ENCODE measurements around the gene XAGE3. TPM values are rescaled to one million over a fixed set of nuclear protein-coding genes. Genes with fewer than 3 reads are reported as not detected.
"Not testable (repeated sequence)": the region's sequence is repeated elsewhere in the genome, so short reads cannot be mapped to it uniquely, and the experiment has no call there.

Gene XAGE3
- total and polyA plus RNA-seq, 2 donors (not counting 1 experiment from before 2014, with no cell fraction given): not detected

DNA sequence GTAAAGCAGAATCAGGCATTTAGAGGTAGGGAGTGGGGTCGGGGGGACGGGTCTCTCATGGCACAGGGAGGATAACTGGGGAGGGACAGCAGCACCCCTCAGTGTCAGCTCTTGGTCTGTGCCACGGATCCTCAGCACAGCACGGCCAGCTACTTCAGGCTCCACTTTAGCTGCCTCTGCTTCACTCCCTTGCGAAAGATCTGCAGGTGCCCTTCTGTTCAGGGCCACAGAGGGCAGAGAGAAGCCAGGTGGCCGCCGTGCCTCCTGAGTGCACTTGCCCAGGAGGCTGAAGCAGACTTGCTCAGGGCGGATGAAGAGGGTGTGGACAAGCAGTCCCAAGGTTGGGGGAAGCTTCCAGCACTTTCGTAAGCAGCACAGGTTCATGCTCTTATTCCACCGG lies 19.6 kb upstream of the XAGE3 start:
- H3K4me1 ChIP-seq (ENCODE audit: control insufficient read depth in 2 of 2, insufficient read depth in 2 of 2, low read length in 2 of 2); H4K20me1 ChIP-seq (ENCODE audit: control insufficient read depth, insufficient read depth, low read length, poor library complexity, severe bottlenecking): not testable (repeated sequence)

GRCh38 chrX:52876386-52876785 lies 8.5 kb upstream of the XAGE3 start:
- H3K27ac Mint-ChIP-seq; DNase-seq; H3K4me2 ChIP-seq (replicated peaks; ENCODE audit: low read depth, low read length, poor library complexity, severe bottlenecking); H4K20me1 ChIP-seq (ENCODE audit: control insufficient read depth, insufficient read depth, low read length, poor library complexity, severe bottlenecking); H3K9me3 ChIP-seq (ENCODE audit: control extremely low read depth in 1 of 3, control insufficient read depth in 2 of 3, insufficient read depth in 1 of 3, low read length in 2 of 3); H3K4me1 Mint-ChIP-seq; H3K27me3 Mint-ChIP-seq; POLR2A ChIA-PET; H3K9ac ChIP-seq (ENCODE audit: low read length); H3K27me3 ChIP-seq (replicated peaks in 1 of 4; ENCODE audit: control extremely low read depth in 1 of 4, control insufficient read depth in 3 of 4, insufficient read depth in 4 of 4, low read length in 3 of 4); CTCF ChIA-PET; H3K27ac ChIP-seq (ENCODE audit: low read length in 2 of 2); ATAC-seq (ENCODE audit: low read depth); H3K9me3 Mint-ChIP-seq (ENCODE audit: insufficient read depth); H3K4me3 ChIP-seq (ENCODE audit: control extremely low read depth in 1 of 5, extremely low read depth in 1 of 5, insufficient read depth in 1 of 5, low read depth in 2 of 5, low read length in 4 of 5); intact Hi-C loops (cut with micrococcal nuclease); H2AFZ ChIP-seq (ENCODE audit: insufficient read depth, low read depth, low read length, poor library complexity, severe bottlenecking); H3K4me1 ChIP-seq (ENCODE audit: control insufficient read depth in 2 of 2, insufficient read depth in 2 of 2, low read length in 2 of 2); H3K36me3 ChIP-seq (replicated peaks in 1 of 2; ENCODE audit: control extremely low read depth in 1 of 2, control insufficient read depth in 1 of 2, extremely low read depth in 1 of 2, insufficient read depth in 2 of 2, low read length in 1 of 2); H3K4me3 Mint-ChIP-seq; H3K79me2 ChIP-seq (ENCODE audit: control insufficient read depth, insufficient read depth, low read length): not testable (repeated sequence)
- WGBS (ENCODE audit: insufficient coverage): no CpG with 5 or more reads among the region's 6 CpGs

More for the DNA sequence above, 19.6 kb upstream of the XAGE3 start:
- H3K27me3 ChIP-seq (replicated peaks in 1 of 4; ENCODE audit: control extremely low read depth in 1 of 4, control insufficient read depth in 3 of 4, insufficient read depth in 4 of 4, low read length in 3 of 4); H3K27ac Mint-ChIP-seq; H3K4me2 ChIP-seq (replicated peaks; ENCODE audit: low read depth, low read length, poor library complexity, severe bottlenecking); H3K4me3 ChIP-seq (ENCODE audit: control extremely low read depth in 1 of 5, extremely low read depth in 1 of 5, insufficient read depth in 1 of 5, low read depth in 2 of 5, low read length in 4 of 5); H3K36me3 ChIP-seq (replicated peaks in 1 of 2; ENCODE audit: control extremely low read depth in 1 of 2, control insufficient read depth in 1 of 2, extremely low read depth in 1 of 2, insufficient read depth in 2 of 2, low read length in 1 of 2); H3K9me3 Mint-ChIP-seq (ENCODE audit: insufficient read depth); H3K27ac ChIP-seq (ENCODE audit: low read length in 2 of 2); H3K9me3 ChIP-seq (ENCODE audit: control extremely low read depth in 1 of 3, control insufficient read depth in 2 of 3, insufficient read depth in 1 of 3, low read length in 2 of 3); ATAC-seq (ENCODE audit: low read depth); H3K9ac ChIP-seq (ENCODE audit: low read length); H2AFZ ChIP-seq (ENCODE audit: insufficient read depth, low read depth, low read length, poor library complexity, severe bottlenecking); DNase-seq; CTCF ChIA-PET; H3K79me2 ChIP-seq (ENCODE audit: control insufficient read depth, insufficient read depth, low read length); intact Hi-C loops (cut with micrococcal nuclease); H3K4me3 Mint-ChIP-seq; POLR2A ChIA-PET; H3K4me1 Mint-ChIP-seq; H3K27me3 Mint-ChIP-seq: not testable (repeated sequence)
- WGBS (ENCODE audit: insufficient coverage): no CpG with 5 or more reads among the region's 10 CpGs

DNA sequence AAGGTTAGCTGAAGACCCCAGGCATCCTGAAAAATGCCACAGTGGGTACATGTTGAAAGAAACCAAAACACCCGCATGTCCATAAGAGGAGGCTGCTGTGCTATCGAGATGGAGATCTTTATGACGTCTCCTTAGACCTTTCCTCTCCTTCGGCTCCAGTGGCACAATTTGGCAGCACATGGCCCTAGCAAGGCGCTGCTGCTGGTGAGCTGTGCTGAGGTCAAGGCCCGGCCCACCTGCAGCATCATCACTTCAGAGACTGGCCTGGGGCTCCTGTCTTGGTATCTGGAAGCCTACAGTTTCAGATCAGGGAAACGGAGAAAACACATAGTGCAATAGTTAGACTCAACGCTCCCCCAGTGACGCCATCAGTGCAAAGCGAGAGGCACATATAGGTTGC lies 7.6 kb upstream of the XAGE3 start:
- WGBS (ENCODE audit: insufficient coverage): 80% methylated on average over 1 of the region's 10 CpGs
- H3K4me3 ChIP-seq (ENCODE audit: control extremely low read depth in 1 of 5, extremely low read depth in 1 of 5, insufficient read depth in 1 of 5, low read depth in 2 of 5, low read length in 4 of 5); H3K27me3 ChIP-seq (replicated peaks in 1 of 4; ENCODE audit: control extremely low read depth in 1 of 4, control insufficient read depth in 3 of 4, insufficient read depth in 4 of 4, low read length in 3 of 4); intact Hi-C loops (cut with micrococcal nuclease); H3K4me3 Mint-ChIP-seq; H3K27ac Mint-ChIP-seq; ATAC-seq (ENCODE audit: low read depth); DNase-seq; H3K9me3 Mint-ChIP-seq (ENCODE audit: insufficient read depth); H3K4me1 Mint-ChIP-seq; H4K20me1 ChIP-seq (ENCODE audit: control insufficient read depth, insufficient read depth, low read length, poor library complexity, severe bottlenecking); H3K79me2 ChIP-seq (ENCODE audit: control insufficient read depth, insufficient read depth, low read length); H3K27ac ChIP-seq (ENCODE audit: low read length in 2 of 2); H3K4me1 ChIP-seq (ENCODE audit: control insufficient read depth in 2 of 2, insufficient read depth in 2 of 2, low read length in 2 of 2); H3K9me3 ChIP-seq (ENCODE audit: control extremely low read depth in 1 of 3, control insufficient read depth in 2 of 3, insufficient read depth in 1 of 3, low read length in 2 of 3); H3K36me3 ChIP-seq (replicated peaks in 1 of 2; ENCODE audit: control extremely low read depth in 1 of 2, control insufficient read depth in 1 of 2, extremely low read depth in 1 of 2, insufficient read depth in 2 of 2, low read length in 1 of 2); H3K9ac ChIP-seq (ENCODE audit: low read length); H3K27me3 Mint-ChIP-seq; CTCF ChIA-PET; H2AFZ ChIP-seq (ENCODE audit: insufficient read depth, low read depth, low read length, poor library complexity, severe bottlenecking); POLR2A ChIA-PET; H3K4me2 ChIP-seq (replicated peaks; ENCODE audit: low read depth, low read length, poor library complexity, severe bottlenecking): not testable (repeated sequence)
